ENCODE results near the gene CDKN1C.
A peak's percentile ranks its signal among the peaks of the same experiment; 100 is the strongest.

The CDKN1C gene

GRCh38 chr11:2885678-2886081, at the start of gene CDKN1C:
TSS of gene CDKN1C (minus strand) at chr11:2885775. CDS start at chr11:2885456, 319 bp downstream.
- DNase-seq = peak; percentile 61

GRCh38 chr11:2934611-2935239, 49.1 kb upstream of the CDKN1C start:
- no peak for DNase-seq

DNA sequence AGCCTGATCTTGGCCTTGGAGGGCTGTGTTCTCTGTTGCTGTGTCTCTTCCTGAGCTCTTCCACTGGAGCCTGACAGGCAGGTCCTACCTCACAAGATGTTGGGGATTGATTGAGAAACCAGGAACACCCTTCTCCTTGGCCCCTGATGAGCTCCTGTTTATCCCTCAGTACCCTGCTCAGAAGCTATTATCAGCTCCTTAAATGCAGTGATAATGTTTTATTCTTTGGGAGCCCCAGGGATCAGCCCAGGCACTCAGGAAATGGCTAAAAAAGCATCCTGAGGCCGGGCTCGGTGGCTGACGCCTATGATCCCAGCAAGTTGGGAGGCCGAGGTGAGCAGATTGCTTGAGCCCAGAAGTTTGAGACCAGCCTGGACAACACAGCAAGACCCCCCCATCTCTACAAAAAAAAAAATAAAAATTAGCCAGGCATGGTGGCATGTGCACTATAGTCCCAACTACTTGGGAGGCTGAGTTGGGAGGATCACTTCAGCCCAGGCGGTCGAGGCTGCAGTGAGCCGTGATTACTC, 48.5 kb upstream of the CDKN1C start:
- no peak for DNase-seq

DNA sequence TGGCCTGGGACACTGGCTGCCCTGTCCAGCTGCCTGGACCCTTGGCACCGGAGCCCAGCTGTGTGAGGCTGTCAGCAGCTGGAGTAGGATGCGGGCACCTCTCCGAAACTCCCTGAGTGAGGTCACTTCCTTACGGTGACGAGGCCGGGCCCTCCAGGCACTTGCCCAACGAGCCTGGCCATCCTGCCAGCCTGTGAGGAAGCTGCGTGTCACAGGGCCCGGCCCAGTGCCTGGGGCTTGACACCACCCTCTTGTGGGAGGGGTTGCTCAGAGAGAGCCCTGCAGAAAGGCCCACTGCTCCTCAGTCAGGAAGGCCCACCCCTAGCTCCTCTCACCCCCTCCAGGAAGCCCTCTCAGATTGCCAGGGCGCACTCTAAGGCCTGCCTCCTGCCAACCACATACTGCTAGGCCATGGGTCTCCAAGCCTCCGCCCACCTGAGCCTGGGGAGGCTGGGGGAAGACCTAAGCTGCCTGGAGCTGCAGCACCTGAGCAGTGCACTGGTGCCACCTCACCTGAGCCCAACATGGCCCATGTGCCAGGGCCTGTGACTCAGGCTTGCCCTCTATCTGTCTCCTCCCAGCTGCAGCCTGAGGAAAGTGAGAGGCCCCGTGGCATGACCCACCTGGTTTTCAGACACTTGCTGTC, 47.9 kb upstream of the CDKN1C start:
- no peak for DNase-seq

DNA sequence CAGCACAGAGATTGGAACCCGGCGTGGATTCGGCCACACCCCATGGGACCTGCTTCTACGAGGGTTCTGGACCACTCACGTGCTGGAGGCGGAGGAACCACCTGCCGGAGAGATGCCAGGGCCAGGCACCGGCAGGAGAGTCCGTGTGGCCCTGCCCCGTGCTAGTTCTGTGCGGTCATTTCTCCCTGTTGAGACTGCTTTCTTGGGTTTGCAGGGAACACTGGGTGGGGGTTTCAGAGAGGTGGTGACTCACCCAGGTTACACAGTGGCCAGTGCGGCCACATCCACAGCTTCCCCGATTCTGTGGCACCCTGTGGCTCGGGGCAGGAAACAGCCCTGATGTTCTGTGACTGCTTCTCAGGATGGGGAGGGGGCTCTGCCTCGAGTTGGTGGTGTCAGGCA, 47.3 kb upstream of the CDKN1C start:
- no peak for DNase-seq

- DNase-seq = no peak
Measured at GRCh38 chr11:2931771-2932738, 46.5 kb upstream of the CDKN1C start.

DNA sequence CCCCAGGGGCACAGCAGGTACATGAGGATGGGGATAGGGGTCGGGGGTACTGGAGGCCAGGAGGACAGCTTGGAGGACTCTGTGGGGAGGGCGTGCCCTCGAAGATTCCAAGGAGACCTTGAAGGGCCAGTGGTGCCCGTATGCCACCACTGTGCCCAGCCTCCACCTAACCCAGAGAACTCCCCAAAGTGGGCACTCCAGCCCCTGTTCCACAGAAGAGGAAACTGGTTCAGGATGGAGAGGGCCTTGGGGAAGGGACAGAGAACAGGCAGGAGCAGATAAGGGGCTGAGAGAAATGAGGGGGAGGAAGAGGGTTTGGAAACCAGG, 45.8 kb upstream of the CDKN1C start:
- DNase-seq = no peak

GRCh38 chr11:2930704-2931419, 45.3 kb upstream of the CDKN1C start:
- DNase-seq = peak; percentile 39

GRCh38 chr11:2929950-2930703, 44.6 kb upstream of the CDKN1C start:
- peak; percentile 23 for DNase-seq

- no peak for DNase-seq
Measured at GRCh38 chr11:2929531-2929949, 44.0 kb upstream of the CDKN1C start.

DNA sequence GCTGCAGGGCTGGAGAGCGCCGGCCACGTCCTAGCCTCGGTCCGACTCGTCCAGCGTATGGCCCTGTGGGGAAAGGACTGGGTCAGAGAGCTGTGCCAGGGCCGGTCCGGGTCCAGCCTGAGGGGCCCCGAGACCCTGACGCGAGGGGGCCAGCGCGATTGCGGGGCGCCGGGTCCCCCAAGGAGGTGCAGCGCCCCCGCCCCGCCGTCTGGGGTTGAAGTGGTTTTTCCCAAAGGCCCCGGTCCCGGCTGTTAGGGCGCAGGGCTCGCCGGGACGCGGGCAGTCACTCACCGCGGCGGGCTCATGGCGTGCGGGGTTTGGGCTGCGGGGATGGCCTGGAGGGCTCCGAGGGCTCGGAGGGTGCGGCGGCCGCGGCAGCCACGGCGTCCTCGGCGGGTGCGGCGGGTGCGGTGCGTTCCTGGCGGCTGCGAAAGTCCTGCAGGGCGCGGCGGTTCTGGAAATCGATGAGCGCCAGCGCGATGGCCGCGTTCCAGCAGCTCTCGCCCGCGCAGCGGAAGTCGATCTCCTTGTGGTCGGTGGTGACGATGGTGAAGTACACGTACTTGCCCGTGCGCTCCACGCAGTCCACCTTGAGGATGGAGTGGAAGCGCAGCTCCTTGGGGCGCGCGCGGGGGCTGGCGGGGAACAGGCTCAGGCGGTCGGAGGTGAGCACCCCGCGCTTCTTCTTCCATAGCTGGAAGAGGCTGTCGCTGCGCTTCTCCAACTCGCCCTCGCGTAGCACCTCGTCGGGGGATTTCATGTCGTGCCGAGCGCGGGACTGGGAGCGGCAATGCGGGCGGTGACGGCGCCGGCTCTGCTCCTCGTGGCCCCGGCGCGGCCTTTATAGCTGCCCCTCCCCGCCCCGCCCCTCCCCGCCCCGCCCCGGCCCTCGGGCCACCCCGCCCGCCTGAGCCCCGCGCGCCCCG, 43.3 kb upstream of the CDKN1C start, which contains the start of gene PHLDA2:
TSS of gene PHLDA2 (minus strand) at position 816 of the 926 bp plus-strand sequence. CDS start at position 760, 56 bp downstream.
- peak; percentile 61 for DNase-seq

GRCh38 chr11:2927851-2928604, 42.5 kb upstream of the CDKN1C start:
- DNase-seq = no peak

DNA sequence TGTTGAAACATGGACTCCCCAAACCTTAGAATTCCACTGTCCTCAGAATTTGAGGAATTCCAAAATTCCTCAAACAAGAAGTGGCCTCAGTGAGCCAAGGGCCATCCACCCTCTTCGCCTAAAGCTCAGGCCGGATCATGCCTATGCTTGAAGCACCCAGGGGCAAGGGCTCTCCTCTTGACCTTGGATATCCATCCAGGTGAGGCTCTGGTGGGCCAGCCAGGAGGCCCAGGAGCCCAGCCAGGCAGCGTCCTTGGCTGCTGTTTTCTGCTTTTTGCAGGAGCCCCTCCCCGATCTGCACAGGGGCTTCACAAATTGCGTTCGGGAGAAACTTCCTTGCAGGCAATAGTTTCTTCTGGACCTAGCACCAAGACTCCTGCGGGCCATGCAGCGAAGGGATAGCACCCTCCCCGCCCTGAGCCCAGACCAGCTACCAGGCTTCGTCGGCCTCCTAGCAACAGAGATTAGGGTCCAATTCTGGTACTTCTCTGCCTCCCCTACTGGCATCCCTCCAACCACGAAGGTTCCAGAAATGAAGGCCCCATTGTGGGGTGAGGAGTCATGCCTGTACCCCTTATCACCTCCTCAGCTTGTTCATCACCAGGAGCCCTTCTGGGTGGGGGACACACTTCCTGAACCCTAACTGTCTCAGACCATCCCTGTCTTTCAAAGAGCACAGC, 41.7 kb upstream of the CDKN1C start:
- DNase-seq = no peak

- no peak for DNase-seq
Measured at GRCh38 chr11:2926611-2927051, 41.1 kb upstream of the CDKN1C start.

DNA sequence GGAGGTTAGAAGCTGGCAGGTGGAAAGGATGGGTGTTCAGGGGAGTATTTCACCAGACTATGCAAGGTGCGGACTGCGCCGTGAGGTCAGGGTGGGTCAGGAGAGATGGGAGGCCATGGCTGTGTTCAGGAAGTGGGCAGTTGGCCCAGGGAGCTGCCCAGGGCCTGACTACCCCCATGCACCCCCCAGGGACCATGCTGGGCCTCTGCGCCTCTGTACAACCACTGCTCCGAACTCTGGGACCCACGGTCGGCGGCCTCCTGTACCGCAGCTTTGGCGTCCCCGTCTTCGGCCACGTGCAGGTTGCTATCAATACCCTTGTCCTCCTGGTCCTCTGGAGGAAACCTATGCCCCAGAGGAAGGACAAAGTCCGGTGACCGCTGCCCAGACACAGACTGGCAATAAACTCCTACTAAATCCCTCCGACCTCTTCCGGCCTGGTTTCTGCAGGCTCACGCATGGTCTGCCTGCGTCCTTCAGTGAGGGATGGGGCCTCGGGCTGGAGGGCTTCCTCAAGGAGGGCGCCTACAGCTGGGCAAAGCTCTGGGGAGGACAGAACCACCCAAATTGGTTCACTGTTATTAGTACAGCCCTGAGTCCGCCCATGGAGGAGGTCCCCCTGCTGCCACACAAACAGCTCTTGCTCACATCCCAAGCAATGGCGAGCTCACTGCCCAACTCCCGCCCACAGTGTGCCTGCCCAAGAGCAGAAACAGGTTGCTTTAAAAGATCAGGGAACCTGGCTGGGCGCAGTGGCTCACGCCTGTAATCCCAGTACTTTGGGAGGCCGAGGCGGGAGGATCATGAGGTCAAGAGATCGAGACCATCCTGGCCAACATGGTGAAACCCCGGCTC, 39.5 kb upstream of the CDKN1C start:
- no peak for DNase-seq

- no peak for DNase-seq
Measured at GRCh38 chr11:2924381-2924780, 38.8 kb upstream of the CDKN1C start.

- no peak for DNase-seq
Measured at GRCh38 chr11:2923446-2924375, 38.1 kb upstream of the CDKN1C start.

Measured in COR-L47 (cell line).